Transverse colon (tissue), 4 donors: ENCODE measurements around the gene GABRB2. TPM values are rescaled to one million over a fixed set of nuclear protein-coding genes. Genes with fewer than 3 reads are reported as not detected.

Experiments
- DNase-seq: peaks from one replicate; pipeline ENCODE4 v3.0.0-alpha.2; 2019
- H3K27ac ChIP-seq, 4 donors: fragments of 200-600 bp; sonication (generic); 2 replicates each; pipeline ENCODE4 v1.5.1; 2016 to 2018; ENCODE audit warnings: inconsistent platforms in 4 of 4
- H3K27me3 ChIP-seq: fragments of 200-600 bp; sonication (generic); 2 replicates; pipeline ENCODE4 v1.5.1; 2017; ENCODE audit warnings: inconsistent platforms
- H3K36me3 ChIP-seq, 4 donors: fragments of 200-600 bp; sonication (generic); 2 replicates each; pipeline ENCODE4 v1.5.1; 2017 to 2019; ENCODE audit warnings: inconsistent platforms in 4 of 4
- H3K4me1 ChIP-seq, 4 donors: fragments of 200-600 bp; sonication (generic); 2 replicates each; pipeline ENCODE4 v1.5.1; 2017 to 2020; ENCODE audit warnings: inconsistent platforms in 4 of 4
- H3K4me3 ChIP-seq, 4 donors: fragments of 200-600 bp; sonication (generic); 1 replicate in 1 of 4; 2 replicates in 3 of 4; pipeline versions ENCODE4 v1.5.1 to v1.6.1; 2017 to 2019; ENCODE audit warnings: inconsistent platforms in 4 of 4
- H3K9me3 ChIP-seq, 2 donors: fragments of 200-600 bp; sonication (generic); 2 replicates each; pipeline ENCODE4 v1.5.1; 2017 to 2019; ENCODE audit warnings: inconsistent platforms in 2 of 2
- EP300 ChIP-seq: sonication (generic); formaldehyde crosslinking; IDR thresholded peaks from one replicate; pipeline ENCODE4 v1.6.1; 2017; ENCODE audit warnings: antibody characterized with exemption, low read depth
- POLR2A ChIP-seq: fragments of 450-650 bp; IDR thresholded peaks from one replicate; pipeline ENCODE4 v1.6.1; 2016; ENCODE audit warnings: antibody characterized with exemption, mild to moderate bottlenecking, moderate library complexity
- POLR2AphosphoS5 ChIP-seq, 3 donors: sonication (generic); formaldehyde crosslinking; IDR thresholded peaks; one replicate each; pipeline ENCODE4 v1.6.1; 2016; ENCODE audit warnings: antibody characterized with exemption in 3 of 3
- WGBS, 2 donors: methylation state at CpG; one replicate each; pipeline ENCODE4 v1.1.5; 2018; ENCODE audit warnings: low coverage in 1 of 2; 5-methylcytosine and 5-hydroxymethylcytosine counted together
- in situ Hi-C, 4 donors: fragments of 200-750 bp; cut with MboI; loops; one replicate each; pipeline versions ENCODE4 v1.15.0 to v1.15.1; 2017; ENCODE audit warnings: low sequenced_read_pairs in 3 of 4, low pct_ligation_motif_present in 1 of 4, low pct_unique_long_range_greater_than_20kb in 1 of 4
- intact Hi-C: fragments of 100-400 bp; cut with DNase I; formaldehyde crosslinking; loops from one replicate; pipeline ENCODE4 v1.15.1; 2023; ENCODE audit warnings: low total_unique reads
- total RNA-seq, 4 donors: library from RNA; depleted of rRNA; stranded (reverse); fragments of >200 nt; gene quantifications; one replicate each; pipeline ENCODE4 v1.1.0, GENCODE V29; 2016
- TF ChIP-seq, protein P1 (sequence below), 5 experiments: fragments of 200-600 bp in 3 of 5; fragments of 450-650 bp in 2 of 5; sonication (generic) in 3 of 5; IDR thresholded peaks; 1 replicate in 2 of 5; 2 replicates in 3 of 5; pipeline ENCODE4 v1.5.1; 2016 to 2017; ENCODE audit warnings: antibody characterized with exemption in 5 of 5, inconsistent platforms in 3 of 5, mild to moderate bottlenecking in 2 of 5, moderate library complexity in 1 of 5

The GABRB2 gene
- total RNA-seq, 4 donors from 2014 or later: 0.55 to 0.64 TPM; not detected in 2

DNA sequence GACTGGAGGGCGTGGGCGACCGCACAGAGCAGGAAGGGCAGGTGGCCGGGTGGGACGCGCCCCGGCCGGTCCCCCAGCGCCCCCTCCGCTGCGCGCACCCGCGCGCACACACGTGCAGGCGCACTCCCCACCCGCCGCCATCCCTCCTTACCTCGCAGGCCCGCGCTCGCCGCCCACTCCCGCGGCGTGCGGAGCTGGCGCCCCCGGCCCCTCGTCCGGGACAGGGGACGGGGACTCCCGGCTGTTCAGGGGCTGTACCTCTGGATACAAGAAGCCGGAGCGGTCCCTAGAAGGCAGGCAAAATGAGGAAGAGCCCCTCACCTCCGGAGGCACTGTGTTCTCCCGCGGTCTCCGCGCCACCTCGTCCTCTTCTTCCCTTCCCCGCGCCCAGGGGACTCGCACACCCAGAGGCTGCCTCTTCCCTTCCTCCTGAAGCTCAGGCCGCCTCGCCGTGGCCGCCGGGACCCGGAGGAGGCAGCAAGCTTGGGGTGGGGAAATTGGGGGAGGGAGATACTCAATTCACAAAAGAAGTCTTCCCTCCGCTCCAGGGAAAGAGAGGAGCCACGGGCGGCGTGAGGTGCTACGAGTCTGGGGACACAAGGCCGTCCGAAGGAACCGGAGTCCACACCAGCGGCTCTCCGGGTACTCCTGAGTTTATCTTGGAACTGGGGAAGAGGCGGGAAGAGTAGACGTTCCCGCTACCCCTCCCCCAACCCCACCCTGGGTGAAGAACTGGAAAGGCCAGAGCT is 1.4 kb upstream of the GABRB2 start:
- Histone ChIP-seq H3K27ac (no peak overlapping the region), H3K4me3 (peak overlapping the region in 3 of 4 donors; percentile 37 to 48 (median 38)), H3K9me3 (no peaks in the 10 kb centered on the region), H3K27me3 (peaks cover 50% of the 10 kb centered on the region), H3K36me3 (no peaks in the 10 kb centered on the region), H3K4me1 (peaks cover 0 to 28% (median 17%) of the 10 kb centered on the region in 4 donors)
- intact Hi-C loops: no loop called here
- peak; percentile 14 for DNase-seq
- in situ Hi-C loops: no loop called here
- 0 to 3% methylated on average over 3 to 63 of the region's 64 CpGs for WGBS, 2 donors
- no peak for TF ChIP-seq POLR2AphosphoS5 (IDR thresholded peaks at IDR 0.05)
- no peak for TF ChIP-seq EP300
- TF ChIP-seq, protein P1, sequence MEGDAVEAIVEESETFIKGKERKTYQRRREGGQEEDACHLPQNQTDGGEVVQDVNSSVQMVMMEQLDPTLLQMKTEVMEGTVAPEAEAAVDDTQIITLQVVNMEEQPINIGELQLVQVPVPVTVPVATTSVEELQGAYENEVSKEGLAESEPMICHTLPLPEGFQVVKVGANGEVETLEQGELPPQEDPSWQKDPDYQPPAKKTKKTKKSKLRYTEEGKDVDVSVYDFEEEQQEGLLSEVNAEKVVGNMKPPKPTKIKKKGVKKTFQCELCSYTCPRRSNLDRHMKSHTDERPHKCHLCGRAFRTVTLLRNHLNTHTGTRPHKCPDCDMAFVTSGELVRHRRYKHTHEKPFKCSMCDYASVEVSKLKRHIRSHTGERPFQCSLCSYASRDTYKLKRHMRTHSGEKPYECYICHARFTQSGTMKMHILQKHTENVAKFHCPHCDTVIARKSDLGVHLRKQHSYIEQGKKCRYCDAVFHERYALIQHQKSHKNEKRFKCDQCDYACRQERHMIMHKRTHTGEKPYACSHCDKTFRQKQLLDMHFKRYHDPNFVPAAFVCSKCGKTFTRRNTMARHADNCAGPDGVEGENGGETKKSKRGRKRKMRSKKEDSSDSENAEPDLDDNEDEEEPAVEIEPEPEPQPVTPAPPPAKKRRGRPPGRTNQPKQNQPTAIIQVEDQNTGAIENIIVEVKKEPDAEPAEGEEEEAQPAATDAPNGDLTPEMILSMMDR (IDR thresholded peaks at IDR 0.05): no peak
- no peak for TF ChIP-seq POLR2A

DNA sequence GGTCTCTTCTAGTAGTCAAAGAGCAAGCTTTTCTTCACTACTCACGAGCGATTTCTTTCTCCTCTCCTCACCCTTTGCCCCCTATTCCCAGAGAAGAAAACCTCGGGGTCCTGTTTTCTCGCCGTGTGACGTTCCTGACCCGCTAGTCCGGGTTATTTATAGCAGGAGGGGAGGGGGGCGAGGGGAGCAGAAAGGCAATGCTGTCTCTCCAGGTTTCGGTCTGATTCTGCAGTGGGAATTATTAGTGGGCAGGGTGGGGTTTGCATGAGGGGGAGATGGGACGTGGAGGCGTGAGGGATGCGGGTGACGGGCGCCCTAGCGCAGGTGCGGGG is 847 bp upstream of the GABRB2 start:
- in situ Hi-C loops: no loop called here
- no peak for TF ChIP-seq POLR2A
- DNase-seq: no peak
- Histone ChIP-seq H3K27me3 (peaks cover 50% of the 10 kb centered on the region), H3K4me1 (peaks cover 0 to 28% (median 17%) of the 10 kb centered on the region in 4 donors), H3K27ac (no peak overlapping the region), H3K36me3 (no peaks in the 10 kb centered on the region), H3K9me3 (no peaks in the 10 kb centered on the region), H3K4me3 (peak overlapping the region in 3 of 4 donors; percentile 37 to 48 (median 38))
- 0 to 1% methylated on average over 10 to 17 of the region's 17 CpGs for WGBS, 2 donors
- intact Hi-C loops: no loop called here

DNA sequence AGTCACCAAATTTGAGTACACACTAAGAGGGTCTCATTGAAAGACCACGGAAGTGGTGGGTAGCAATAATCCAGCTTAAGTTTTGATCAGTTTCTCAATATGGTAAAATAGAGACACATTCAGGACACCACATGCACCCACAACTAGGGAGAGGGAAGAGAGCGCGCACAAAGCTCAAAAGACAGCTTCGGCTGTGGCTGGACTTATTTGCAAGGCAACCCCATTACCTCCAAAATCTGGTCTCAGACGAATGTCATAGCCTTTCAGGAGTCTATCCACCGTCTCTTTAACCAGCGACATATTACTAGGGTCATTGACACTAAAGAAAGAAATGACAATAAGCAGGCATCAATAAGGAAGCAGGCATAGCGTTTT is 443 bp downstream of the GABRB2 start:
- H3K4me3 ChIP-seq: peak overlapping the region in 2 of 4 donors; percentile 38 to 48
- 17 to 29% methylated on average over 7 to 8 of the region's 8 CpGs for WGBS, 2 donors

DNA sequence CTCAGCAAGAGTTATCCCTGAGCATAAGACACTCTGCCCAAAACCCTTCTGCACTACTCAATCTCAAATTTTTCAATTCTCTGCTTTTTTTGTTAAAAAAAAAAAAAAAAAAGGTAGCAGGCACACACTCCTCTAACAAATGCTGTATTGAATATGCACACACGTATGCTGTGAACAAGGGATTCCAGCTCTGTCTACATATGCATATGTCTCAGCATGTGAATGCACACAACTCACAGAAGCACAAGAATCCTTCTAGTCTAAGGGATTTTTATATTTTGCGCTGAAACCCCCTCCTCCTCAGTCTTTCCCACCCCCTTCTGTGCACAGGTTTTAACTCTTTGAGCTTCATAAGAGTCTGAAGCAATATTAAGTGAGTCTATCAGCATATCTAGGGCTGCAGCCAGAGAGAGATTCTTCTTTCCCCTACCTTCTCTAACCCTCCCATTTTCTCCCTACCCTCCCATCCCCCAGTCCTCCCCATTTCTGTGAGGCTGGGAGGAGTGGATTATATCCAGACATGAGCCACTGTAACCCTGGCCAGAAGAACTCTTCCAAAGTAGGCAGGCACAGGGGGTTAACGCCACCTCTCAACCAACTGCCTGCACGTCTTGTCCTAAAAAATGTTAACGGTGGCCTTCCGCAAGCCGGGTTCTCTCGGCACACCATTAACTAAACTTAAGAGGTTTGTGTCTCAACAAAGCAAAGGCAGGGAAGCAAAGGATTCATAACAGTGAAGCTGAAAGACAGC is 1.0 kb downstream of the GABRB2 start:
- no peak overlapping the region for H3K27ac ChIP-seq
- 29 to 30% methylated on average over 8 of the region's 8 CpGs for WGBS, 2 donors
- intact Hi-C loops: no loop called here
- no peak for TF ChIP-seq EP300
- TF ChIP-seq POLR2AphosphoS5 (IDR thresholded peaks at IDR 0.05): no peak
- TF ChIP-seq, protein P1 (IDR thresholded peaks at IDR 0.05): no peak
- TF ChIP-seq POLR2A: no peak
- H3K36me3 ChIP-seq: no peaks in the 10 kb centered on the region
- H3K4me1 ChIP-seq: peaks cover 0 to 28% (median 17%) of the 10 kb centered on the region in 4 donors
- H3K9me3 ChIP-seq: no peaks in the 10 kb centered on the region
- H3K4me3 ChIP-seq: no peak overlapping the region
- no peak for DNase-seq
- in situ Hi-C loops: no loop called here
- peaks cover 50% of the 10 kb centered on the region for H3K27me3 ChIP-seq

More for the DNA sequence above, 443 bp downstream of the GABRB2 start:
- intact Hi-C loops (no loop called here), in situ Hi-C loops (no loop called here)
- Histone ChIP-seq H3K27ac (no peak overlapping the region), H3K36me3 (no peaks in the 10 kb centered on the region), H3K9me3 (no peaks in the 10 kb centered on the region), H3K4me1 (peaks cover 0 to 28% (median 17%) of the 10 kb centered on the region in 4 donors), H3K27me3 (peaks cover 50% of the 10 kb centered on the region)
- TF ChIP-seq EP300 (no peak), POLR2AphosphoS5 (IDR thresholded peaks at IDR 0.05) (no peak), POLR2A (no peak)
- TF ChIP-seq, protein P1 (IDR thresholded peaks at IDR 0.05): no peak
- no peak for DNase-seq
